Esophagus squamous epithelium (tissue), 4 donors: Measurements from ENCODE around the gene SLC43A2.

Experiments
- POLR2A ChIP-seq, 4 donors: fragments of 450-650 bp; IDR thresholded peaks; one replicate each; pipeline ENCODE4 v1.6.1; 2017; ENCODE audit warnings: antibody characterized with exemption in 4 of 4, mild to moderate bottlenecking in 4 of 4, moderate library complexity in 3 of 4
- TF ChIP-seq, protein P1 (sequence below), 6 experiments: fragments of 450-650 bp in 4 of 6; fragments of 200-600 bp in 2 of 6; sonication (generic) in 2 of 6; IDR thresholded peaks; one replicate each; pipeline ENCODE4 v1.5.1; 2016 to 2019; ENCODE audit warnings: antibody characterized with exemption in 6 of 6, mild to moderate bottlenecking in 4 of 6, moderate library complexity in 4 of 6

DNA sequence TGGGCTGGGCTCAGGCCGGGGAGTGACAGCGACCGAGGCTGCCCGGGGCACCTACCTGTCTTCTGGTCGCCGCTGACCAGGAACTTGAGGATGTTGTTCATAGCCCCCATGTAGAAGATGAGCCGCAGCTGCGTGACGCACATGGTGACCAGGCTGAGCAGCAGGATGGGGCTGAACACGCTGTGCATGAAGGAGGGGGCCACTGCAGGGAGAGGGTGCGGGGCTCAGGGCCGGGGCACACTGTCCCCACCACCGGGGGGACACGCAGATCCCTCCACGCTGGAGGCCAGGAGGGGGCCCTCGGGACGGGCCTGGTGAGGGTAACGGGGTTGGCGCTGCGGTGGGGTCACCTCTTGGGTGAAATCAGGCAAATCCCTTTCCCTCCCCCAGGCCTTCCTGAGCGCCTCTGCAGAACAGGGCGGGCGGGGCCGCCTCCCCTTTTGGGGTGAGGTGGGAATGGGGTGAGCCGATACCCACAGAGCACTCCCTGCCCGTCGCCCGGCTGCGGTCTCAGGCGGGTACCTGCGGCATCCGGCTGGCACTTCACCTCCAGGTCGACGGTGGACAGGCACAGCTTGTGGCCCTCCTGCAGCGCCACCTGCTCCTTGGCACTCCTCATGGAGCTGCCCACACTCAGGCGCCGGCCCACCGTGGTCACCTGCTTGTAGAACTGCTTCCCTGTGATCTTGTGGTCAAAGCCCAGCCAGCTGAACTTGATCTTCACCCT lies 37.7 kb downstream of the SLC43A2 start:
- TF ChIP-seq, protein P1, sequence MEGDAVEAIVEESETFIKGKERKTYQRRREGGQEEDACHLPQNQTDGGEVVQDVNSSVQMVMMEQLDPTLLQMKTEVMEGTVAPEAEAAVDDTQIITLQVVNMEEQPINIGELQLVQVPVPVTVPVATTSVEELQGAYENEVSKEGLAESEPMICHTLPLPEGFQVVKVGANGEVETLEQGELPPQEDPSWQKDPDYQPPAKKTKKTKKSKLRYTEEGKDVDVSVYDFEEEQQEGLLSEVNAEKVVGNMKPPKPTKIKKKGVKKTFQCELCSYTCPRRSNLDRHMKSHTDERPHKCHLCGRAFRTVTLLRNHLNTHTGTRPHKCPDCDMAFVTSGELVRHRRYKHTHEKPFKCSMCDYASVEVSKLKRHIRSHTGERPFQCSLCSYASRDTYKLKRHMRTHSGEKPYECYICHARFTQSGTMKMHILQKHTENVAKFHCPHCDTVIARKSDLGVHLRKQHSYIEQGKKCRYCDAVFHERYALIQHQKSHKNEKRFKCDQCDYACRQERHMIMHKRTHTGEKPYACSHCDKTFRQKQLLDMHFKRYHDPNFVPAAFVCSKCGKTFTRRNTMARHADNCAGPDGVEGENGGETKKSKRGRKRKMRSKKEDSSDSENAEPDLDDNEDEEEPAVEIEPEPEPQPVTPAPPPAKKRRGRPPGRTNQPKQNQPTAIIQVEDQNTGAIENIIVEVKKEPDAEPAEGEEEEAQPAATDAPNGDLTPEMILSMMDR (IDR thresholded peaks at IDR 0.05), result no peak
- TF ChIP-seq POLR2A (IDR thresholded peaks at IDR 0.05), result no peak
